ENCODE data around the gene FHL1.
A peak's percentile ranks its signal among the peaks of the same experiment; 100 is the strongest.
"Not testable (repeated sequence)": the region's sequence is repeated elsewhere in the genome, so short reads cannot be mapped to it uniquely, and the experiment has no call there.

Gene FHL1

DNA sequence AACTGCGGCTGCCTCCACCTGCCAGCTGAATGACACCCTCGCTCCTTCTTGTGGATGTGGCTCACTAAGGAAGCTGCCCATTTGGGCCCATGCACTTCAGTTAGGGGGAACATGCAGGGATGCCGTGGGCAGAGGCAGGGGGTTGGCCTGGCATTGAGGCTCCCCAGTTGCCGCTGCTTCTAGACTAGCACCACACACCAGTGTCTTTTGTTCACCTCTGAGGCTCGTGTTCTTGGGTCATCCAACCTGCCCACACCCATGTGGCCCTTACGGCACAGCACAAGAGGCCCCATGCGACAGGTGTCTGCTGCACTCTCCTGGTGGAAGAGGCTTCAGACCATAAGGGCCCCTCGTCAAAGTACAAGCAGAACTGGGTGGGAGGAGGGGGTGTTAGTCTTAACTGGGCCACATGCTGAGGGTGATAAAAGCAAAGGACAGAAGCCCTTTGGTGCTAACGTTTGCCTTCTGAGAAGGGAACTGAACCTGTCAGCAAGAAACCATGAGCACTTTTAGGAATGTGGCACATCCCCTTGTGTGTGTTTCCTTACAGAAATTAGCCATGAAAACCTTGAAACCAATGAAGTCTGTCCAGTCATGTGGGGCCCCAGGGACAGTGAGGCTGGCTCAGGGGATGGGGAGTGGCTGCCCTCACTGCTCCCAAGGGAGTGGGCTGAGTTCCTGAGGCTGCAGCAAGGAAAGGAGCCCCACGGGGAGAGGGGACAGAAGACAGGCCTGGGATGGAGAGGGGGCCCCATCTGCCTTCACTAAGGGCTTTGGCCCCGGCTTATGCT lies 64.6 kb downstream of the FHL1 start:
- DNase-seq: no peak

DNA sequence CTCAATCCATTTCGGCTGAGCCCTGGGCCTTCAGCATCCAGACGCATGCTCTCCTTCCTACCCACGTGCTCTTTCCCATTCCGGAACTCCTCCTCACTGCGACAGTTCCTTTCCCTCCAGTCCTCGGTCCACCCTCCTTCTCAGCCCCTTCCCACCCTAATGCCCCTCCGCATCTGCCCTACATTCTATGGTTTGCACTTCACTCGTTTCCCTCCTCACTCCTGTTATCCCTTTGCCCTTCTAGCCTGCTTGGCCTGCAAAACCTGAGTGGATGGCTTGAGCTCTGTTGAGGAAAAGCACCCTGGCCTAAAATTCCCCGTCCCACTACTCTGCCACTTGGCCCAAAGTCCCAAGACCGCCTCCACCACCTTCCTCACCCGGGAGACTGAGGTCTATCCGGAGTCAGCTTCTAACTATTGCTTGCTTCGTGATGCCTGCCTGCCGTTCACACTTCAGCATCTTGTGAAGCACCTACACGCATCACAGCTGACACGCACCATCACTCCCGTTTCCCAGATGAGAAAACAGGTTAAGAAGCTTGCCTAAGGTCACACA lies 65.3 kb downstream of the FHL1 start:
- no peak for DNase-seq

- DNase-seq: no peak
Observed at GRCh38 chrX:136214551-136214950, 67.2 kb downstream of the FHL1 start.

DNA sequence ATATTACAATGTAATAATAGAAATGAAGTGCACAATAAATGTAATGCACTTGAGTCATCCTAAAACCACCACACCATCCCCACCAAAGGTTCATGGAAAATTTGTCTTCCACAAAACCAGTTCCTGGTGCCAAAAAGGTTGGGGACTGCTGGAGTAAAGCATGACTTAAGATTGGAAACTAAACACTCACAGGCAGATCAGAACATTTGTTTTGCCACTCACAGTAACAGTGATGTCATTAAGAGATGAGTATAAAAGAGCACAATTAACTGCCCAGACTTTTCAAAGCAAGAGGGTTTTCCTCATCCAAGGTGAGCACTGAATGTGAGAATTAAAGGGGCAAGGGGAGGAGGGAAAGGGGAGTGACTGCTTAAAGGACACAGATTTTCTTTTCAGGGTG lies 68.2 kb downstream of the FHL1 start:
- DNase-seq: no peak

- DNase-seq: no peak
Observed at GRCh38 chrX:136219893-136220292, 72.6 kb downstream of the FHL1 start.

- DNase-seq: no peak
Observed at GRCh38 chrX:136220540-136220939, 73.2 kb downstream of the FHL1 start.

DNA sequence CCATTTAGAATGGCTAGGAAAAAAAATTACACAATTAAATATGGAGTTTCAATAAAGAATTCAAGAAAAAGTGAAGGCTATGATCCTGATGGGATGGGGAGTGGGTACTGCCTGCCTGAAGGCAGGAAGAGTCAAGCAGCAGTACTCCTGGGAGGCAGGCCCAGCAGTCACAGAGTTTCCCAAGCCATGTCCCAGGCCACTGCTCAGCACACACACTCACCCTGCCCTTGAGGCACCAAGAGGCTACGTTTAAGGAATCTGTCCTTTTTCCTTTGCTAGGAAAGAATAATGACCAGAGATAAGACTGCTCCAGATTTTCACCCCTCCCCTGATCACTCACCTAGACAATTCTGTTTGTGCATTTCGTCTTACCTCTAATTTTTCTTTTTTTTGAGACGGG lies 73.6 kb downstream of the FHL1 start:
- DNase-seq: no peak

- DNase-seq: no peak
Observed at GRCh38 chrX:136221851-136222513, 74.6 kb downstream of the FHL1 start.

- DNase-seq: no peak
Observed at GRCh38 chrX:136227074-136227473, 79.7 kb downstream of the FHL1 start.

- DNase-seq: peak; percentile 9
Observed at GRCh38 chrX:136227948-136228838, 80.9 kb downstream of the FHL1 start.

DNA sequence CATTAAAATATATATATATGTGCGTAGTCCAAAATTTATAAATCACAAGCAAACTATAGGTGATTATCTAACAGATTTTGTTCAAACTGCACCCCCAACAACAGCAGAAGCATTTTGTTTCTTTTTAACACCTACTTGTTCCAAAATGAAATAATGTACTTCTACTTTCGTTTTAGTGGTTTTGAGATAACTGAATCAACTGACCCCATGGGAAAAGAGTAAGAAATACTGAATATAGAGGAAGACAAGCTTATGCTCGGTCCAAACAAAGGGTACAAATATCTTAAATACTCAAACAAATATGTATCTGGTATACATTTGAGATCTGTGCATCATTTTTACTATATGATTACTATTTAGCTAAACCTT lies 81.5 kb downstream of the FHL1 start:
- DNase-seq: no peak

DNA sequence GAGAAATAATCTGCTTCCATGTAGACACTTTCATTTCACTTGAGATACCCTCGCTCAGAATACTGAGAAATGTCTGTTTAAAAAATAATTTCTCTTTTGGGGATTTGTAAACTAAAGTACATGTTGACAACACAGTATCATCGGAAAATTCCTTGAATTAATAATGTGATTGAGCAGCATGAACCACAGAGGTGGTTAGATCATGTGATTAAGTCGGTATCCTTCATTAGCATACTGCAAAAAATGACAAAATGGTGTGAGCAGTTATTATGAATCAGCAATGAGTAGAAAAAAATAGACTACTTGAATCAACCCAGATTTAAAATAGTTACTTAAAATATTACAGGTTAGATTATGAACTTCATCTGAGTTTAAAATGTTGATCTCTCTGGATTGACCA lies 89.7 kb downstream of the FHL1 start:
- DNase-seq: no peak

GRCh38 chrX:136237849-136238248 lies 90.5 kb downstream of the FHL1 start:
- not testable (repeated sequence) for DNase-seq

- DNase-seq: no peak
Observed at GRCh38 chrX:136246201-136246600, 98.9 kb downstream of the FHL1 start.

DNA sequence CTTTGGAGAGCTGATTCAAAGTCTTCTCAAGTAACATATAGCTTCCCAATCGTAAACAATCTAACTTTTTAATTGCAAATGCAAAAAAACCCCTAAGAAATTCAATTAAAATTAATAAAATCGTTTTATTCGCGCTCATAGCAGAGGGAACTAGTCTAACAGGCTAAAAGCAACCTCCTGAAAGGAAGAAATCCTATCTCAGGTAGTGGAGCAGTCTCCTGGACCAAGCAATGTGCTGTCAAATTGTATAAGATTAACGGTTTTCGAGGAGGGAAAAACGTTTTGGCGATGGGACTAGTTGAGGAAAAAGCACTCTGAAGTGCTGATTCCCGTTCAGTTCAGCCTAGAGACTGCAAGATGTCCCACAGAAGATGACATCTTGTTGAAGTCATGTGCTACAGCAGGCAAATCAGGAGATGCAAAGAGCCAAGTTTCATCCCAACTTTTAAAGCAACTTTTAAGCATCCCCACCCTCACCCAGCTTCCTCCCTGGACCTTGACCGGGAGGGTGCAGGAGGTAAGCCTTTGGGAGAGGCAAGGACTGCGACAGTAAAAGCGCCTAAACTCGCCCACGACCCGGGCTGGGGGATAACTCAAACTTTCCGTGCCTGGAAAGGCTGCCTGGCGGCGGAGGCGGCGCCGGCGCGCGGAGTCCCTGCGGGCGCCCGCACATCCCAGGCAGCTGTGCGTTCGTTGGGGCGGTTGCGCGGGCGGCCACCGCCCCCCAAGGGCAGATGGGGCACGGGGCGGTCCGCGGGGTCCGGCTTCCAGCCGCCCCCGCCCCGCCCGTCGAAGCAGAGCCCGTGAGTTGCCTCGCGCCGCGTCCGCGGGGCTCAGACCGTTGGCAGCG lies 103.1 kb downstream of the FHL1 start:
- DNase-seq: peak; percentile 51

- peak; percentile 62 for DNase-seq
Observed at GRCh38 chrX:136251041-136251991, 104.0 kb downstream of the FHL1 start, which contains the start of gene MAP7D3. TSS of gene MAP7D3 (minus strand) at chrX:136251400. CDS start at chrX:136251358, 42 bp downstream.

- DNase-seq: no peak
Observed at GRCh38 chrX:136255541-136255940, 108.2 kb downstream of the FHL1 start.

DNA sequence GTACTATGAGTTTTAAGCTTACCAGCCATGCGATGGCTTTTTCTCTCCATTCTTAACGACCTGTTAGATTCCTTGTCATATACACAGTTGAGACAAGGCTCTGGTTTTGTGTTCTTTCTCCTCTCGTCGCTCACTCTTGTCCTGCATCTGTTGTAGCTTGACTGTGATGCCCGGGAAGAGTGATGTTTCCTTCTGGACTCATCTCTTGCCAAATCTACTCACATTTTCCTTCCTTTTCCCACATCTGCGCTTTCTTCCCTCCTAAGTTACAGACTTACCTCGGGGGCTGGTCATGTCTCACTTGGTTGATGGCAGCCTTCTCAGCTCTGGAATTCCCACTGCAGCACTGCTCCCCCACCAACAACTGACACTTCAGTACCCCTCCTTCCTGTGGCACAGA lies 108.7 kb downstream of the FHL1 start:
- DNase-seq: no peak

DNA sequence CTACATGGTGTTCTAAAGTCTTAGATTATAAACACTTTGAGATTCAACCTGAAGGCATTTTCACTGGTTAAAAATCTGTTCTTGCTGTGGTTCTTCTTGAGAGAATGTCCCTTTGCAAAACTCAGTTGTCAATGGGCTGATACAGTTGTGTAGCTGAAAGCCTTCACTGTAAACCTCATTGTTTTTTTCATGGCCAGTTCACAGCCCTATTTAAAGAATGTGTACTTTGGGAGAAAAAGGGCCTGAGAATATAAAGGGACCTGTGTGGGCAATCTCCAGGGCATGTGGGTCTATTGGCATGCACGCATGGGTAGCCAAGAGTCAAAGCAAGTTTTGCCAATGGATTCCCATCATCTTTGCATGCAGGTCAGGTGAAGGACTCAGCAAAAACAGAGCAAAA lies 111.6 kb downstream of the FHL1 start:
- DNase-seq: no peak

DNA sequence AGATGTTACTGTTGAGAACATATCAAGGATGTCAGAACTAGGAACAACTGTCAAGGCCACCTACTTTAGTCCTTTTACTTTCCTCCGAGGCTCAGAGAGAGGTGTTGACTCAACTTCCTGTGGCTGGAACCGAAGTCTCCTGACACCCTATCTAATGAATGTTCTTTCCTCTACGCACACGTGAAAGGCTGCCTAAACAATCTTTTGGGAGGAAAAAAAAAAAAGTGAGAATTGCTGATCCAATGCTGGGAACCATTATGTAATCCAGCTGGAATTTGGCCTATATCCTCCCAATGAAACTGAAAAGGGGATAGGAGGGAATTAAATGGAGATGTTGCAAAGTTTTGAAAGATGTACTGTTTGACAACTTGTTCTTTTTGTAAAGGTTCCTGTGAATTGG lies 112.2 kb downstream of the FHL1 start:
- peak; percentile 10 for DNase-seq

DNA sequence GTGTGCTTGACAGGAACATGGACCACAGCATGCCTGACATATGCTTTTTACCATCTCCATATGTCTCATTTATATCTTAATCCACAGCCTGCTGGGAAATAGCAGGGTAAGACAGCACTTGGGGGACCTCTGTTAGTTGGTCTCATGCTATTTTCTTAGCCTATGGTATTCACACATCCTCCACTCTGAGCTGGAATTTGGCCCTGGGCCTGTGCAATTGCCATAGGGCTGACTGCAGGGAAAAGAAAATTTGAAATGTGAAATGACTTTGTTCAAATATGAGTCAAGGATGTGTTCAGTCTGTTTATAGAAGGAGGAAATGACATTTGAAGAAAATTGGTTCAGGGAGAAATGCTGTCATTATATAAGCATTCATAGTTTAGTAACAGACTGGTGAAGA lies 113.4 kb downstream of the FHL1 start:
- no peak for DNase-seq
